MCF 10A (cell line): ENCODE results near the gene HOOK1. TPM values are rescaled to one million over a fixed set of nuclear protein-coding genes. Genes with fewer than 3 reads are reported as not detected.

Source experiments
- Bru-seq: library from RNA; stranded (reverse); fragments of 400-500 nt; gene quantifications from one replicate; lab custom pipeline; 2021; lab: Mats Ljungman, UMichigan
- BruChase-seq, 2 experiments: library from RNA; stranded (reverse); fragments of 400-500 nt; gene quantifications; one replicate each; lab custom pipeline; 2021; lab: Mats Ljungman, UMichigan
- BruUV-seq: library from RNA; stranded (reverse); fragments of 400-500 nt; replicated peaks from 2 replicates; lab custom pipeline; 2021; lab: Mats Ljungman, UMichigan
- CTCF ChIA-PET: fragments of 300-600 bp; sonication (Branson Sonifier 250); formaldehyde crosslinking; extraction: SDS; loops from one replicate; lab custom pipeline; 2021; ENCODE audit warnings: antibody characterized with exemption, inconsistent platforms; lab: Yijun Ruan, JAX
- POLR2A ChIA-PET: fragments of 300-600, 350-650 bp; sonication (Branson Sonifier 250); formaldehyde crosslinking; extraction: SDS; loops from one replicate; lab custom pipeline; 2020; ENCODE audit warnings: antibody characterized with exemption, inconsistent platforms; lab: Yijun Ruan, JAX
- DNase-seq: peaks from one replicate; pipeline ENCODE4 v3.0.0-alpha.2; 2018; ENCODE audit not compliant: unreplicated experiment
- H3K27ac Mint-ChIP-seq: one replicate; pipeline ENCODE4 v1.8.0; 2022; ENCODE audit warnings: mild to moderate bottlenecking, low read depth, mixed read lengths; ENCODE audit not compliant: unreplicated experiment
- H3K27me3 Mint-ChIP-seq: one replicate; pipeline ENCODE4 v1.8.0; 2022; ENCODE audit warnings: mixed read lengths; ENCODE audit not compliant: insufficient read depth, unreplicated experiment
- H3K36me3 Mint-ChIP-seq: one replicate; pipeline ENCODE4 v1.8.0; 2022; ENCODE audit warnings: mild to moderate bottlenecking, moderate library complexity, mixed read lengths; ENCODE audit not compliant: insufficient read depth, unreplicated experiment
- H3K4me1 Mint-ChIP-seq: one replicate; pipeline ENCODE4 v1.8.0; 2022; ENCODE audit warnings: mixed read lengths; ENCODE audit not compliant: insufficient read depth, unreplicated experiment
- H3K4me3 Mint-ChIP-seq: one replicate; pipeline ENCODE4 v1.8.0; 2022; ENCODE audit warnings: mild to moderate bottlenecking, moderate library complexity, mixed read lengths; ENCODE audit not compliant: unreplicated experiment
- H3K9me3 Mint-ChIP-seq: one replicate; pipeline ENCODE4 v1.8.0; 2022; ENCODE audit warnings: mixed read lengths; ENCODE audit not compliant: unreplicated experiment
- CTCF ChIP-seq: fragments of 200-600 bp; IDR thresholded peaks from one replicate; pipeline ENCODE4 v1.8.0; 2022; ENCODE audit warnings: antibody characterized with exemption, mild to moderate bottlenecking; ENCODE audit not compliant: unreplicated experiment
- intact Hi-C: fragments of 100-400 bp; cut with micrococcal nuclease; formaldehyde crosslinking; loops from 2 replicates; pipeline ENCODE4 v1.14.1; 2022
- long read RNA-seq: library from polyadenylated mRNA; stranded (forward); transcript quantifications from one replicate; pipeline ENCODE4 v2.0.0, GENCODE V29; 2022
- total RNA-seq: library from RNA; stranded (reverse); gene quantifications from 2 replicates; pipeline ENCODE4 v1.2.3, GENCODE V29; 2022

HOOK1 gene
- total RNA-seq, result 23.3 and 25.0 TPM in 2 replicates
- Bru-seq, nascent RNA, result percentile 68 among the genes with signal in this experiment
- BruChase-seq, experiment 1, labeled RNA remaining after a 6-hour chase, result percentile 80 among the genes with signal in this experiment
- BruChase-seq, experiment 2, labeled RNA remaining after a 2-hour chase, result percentile 73 among the genes with signal in this experiment
- long read RNA-seq, full-length matches to known transcripts, result 35 of 45 reads
- long read RNA-seq, partial matches to known transcripts, result 2 of 45 reads
- long read RNA-seq, other reads (novel, unspliced or antisense), result 8 of 45 reads

GRCh38 chr1:59814901-59815825 is at the start of gene HOOK1:
HOOK1 (plus strand) TSS chr1:59814949; CDS start chr1:59815118, 169 bp downstream.
- Mint-ChIP-seq H3K36me3 (peaks cover 6% of the 10 kb centered on the region), H3K4me3 (no peak within 1 kb of the TSS), H3K4me1 (peaks cover 12% of the 10 kb centered on the region), H3K9me3 (no peaks in the 10 kb centered on the region), H3K27me3 (no peaks in the 10 kb centered on the region), H3K27ac (no peak within 1 kb of the TSS)
- no TSS peak for BruUV-seq
- intact Hi-C loops, result loop anchor here (5.0 kb wide), 1 partner anchor 112 kb away; the partner anchor contains the start of gene CYP2J2
- CTCF ChIA-PET, result interaction anchor here (0.5 to 1.1 kb wide), 9 partner anchors 9 to 1832 kb away, joined by 3 to 4 read pairs (median 3); no protein-coding TSS in a partner anchor
- POLR2A ChIA-PET, result interaction anchor here (0.6 to 4.0 kb wide), 12 partner anchors 9 to 1239 kb away, joined by 3 to 88 read pairs (median 4); no protein-coding TSS in a partner anchor
- TF ChIP-seq CTCF, result no peak
- DNase-seq, result no peak

DNA sequence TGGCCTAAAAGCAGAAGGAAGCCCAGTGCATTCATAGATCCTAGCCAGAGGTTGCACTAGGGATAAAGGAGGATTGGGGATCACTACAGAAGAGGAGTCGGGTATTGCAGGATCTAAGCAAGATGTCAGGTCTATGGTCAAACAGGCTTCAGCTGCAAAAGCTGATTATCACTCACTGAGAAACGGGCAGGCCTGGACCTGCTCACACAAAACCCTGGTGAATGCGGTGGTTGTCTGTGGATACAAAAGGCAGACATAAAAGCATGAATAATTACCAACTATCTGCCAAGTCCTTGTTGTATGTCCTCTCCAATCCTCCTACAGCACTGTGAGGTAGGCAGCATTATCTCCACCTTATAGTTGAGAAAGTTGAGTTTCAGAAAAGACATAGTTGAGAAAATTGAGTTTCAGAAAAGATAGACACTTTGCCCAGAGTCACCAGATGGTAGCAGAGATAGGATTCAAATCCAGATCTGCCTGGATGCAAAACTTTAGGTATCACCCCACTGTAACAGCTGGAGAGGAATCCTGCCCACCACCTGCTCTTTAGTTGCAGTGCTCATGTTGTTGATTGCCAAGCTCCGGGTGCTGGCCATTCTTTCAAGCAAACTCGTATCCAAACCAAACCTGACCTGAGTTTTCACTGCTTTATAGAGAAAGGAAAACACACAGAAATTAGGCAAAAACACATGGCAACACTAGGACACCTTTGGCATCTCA is 49.6 kb upstream of the HOOK1 start:
- POLR2A ChIA-PET, result interaction anchor here (0.7 to 11.0 kb wide), 11 partner anchors 14 to 1181 kb away, joined by 3 to 88 read pairs (median 5); partner anchors contain the start of genes HOOK1 and JUN
- Mint-ChIP-seq H3K27me3 (no peaks in the 10 kb centered on the region), H3K27ac (no peak overlapping the region), H3K9me3 (no peaks in the 10 kb centered on the region), H3K4me3 (no peak overlapping the region), H3K36me3 (no peaks in the 10 kb centered on the region), H3K4me1 (peaks cover 25% of the 10 kb centered on the region)
- DNase-seq, result peak; percentile 65
- CTCF ChIA-PET, result interaction anchor here (0.5 to 2.5 kb wide), 8 partner anchors 8 to 1065 kb away, joined by 3 to 8 read pairs (median 4); partner anchors contain the start of gene MYSM1
- intact Hi-C loops, result no loop called here
- no TSS peak for BruUV-seq
- no peak for TF ChIP-seq CTCF

GRCh38 chr1:59766227-59766855 is 48.4 kb upstream of the HOOK1 start:
- POLR2A ChIA-PET, result interaction anchor here (0.8 to 11.0 kb wide), 9 partner anchors 15 to 1182 kb away, joined by 3 to 88 read pairs (median 6); partner anchors contain the start of genes HOOK1 and JUN
- Mint-ChIP-seq H3K9me3 (no peaks in the 10 kb centered on the region), H3K36me3 (no peaks in the 10 kb centered on the region), H3K4me3 (no peak overlapping the region), H3K4me1 (peaks cover 23% of the 10 kb centered on the region), H3K27me3 (no peaks in the 10 kb centered on the region), H3K27ac (no peak overlapping the region)
- TF ChIP-seq CTCF, result no peak
- no peak for DNase-seq
- CTCF ChIA-PET, result interaction anchor here (0.7 to 2.5 kb wide), 6 partner anchors 11 to 183 kb away, joined by 3 to 8 read pairs (median 4); no protein-coding TSS in a partner anchor
- no TSS peak for BruUV-seq
- intact Hi-C loops, result no loop called here
